GM18499 (cell line): ENCODE data around the gene CRABP1.

ENCODE experiments used
- ATAC-seq: cut with Tn5 transposase; IDR thresholded peaks from one replicate; pipeline ENCODE4 v1.9.1; 2021; ENCODE audit warnings: moderate number of reproducible peaks; ENCODE audit not compliant: insufficient read depth, unreplicated experiment

The CRABP1 gene

DNA sequence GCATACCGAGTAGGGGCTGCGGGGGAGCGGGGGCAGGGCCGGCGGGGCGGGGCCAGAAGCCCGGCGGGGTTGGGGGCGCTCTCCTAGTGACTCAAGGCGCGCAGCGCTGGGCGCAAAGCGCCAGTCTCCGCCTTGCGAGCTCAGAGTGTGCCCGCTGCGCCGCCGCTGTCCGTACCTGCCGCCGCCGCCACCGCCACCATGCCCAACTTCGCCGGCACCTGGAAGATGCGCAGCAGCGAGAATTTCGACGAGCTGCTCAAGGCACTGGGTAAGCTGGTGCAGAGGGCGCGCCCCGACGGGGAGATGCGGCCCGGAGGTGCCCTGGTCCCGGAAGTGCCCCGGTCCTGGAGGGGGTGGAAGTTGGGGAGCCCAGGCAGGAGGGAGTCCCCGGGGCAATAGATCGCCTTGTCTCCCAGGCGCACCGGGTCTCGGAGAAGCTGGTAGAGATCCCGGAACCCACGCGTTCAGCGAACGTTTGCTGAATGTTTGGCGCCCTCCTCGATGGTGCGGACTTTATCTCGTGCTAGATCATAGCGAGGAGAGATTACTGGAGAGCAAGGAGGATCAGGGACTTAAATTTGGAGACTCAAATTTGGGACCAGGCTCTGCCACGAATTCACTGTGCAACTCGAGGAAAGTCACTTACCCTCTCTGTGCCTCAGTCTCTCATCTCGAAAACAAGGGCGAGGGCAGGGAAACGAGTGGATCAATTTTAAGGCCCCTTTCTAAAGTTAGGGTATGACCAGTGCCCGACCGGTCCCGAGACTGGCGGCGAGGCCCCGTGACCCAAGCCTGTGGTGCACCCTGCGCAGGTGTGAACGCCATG lies at the start of gene CRABP1:
Gene CRABP1 (plus strand): TSS at position 123 of the 826 bp plus-strand sequence. CDS start 76 bp downstream, at position 199.
- ATAC-seq, result no peak

DNA sequence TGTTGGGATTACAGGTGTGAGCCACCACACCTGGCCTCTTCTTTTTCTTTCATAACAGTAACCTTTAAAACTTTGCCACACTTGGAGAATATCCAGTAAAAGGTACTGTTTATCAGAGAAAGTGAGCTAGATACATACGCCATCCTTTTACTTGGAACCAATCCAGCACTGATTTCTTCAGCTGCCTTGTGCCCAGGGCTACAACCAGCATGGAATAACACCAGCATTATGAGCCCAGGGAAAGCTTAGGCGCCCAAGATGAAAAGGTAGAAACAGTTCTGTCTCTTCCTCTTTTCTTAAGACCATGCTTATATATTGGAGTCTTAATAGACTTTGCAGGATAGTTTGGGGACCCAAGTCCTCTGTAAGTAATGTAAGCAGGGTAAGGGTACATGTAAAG lies 49.1 kb upstream of the CRABP1 start:
- ATAC-seq, result no peak

DNA sequence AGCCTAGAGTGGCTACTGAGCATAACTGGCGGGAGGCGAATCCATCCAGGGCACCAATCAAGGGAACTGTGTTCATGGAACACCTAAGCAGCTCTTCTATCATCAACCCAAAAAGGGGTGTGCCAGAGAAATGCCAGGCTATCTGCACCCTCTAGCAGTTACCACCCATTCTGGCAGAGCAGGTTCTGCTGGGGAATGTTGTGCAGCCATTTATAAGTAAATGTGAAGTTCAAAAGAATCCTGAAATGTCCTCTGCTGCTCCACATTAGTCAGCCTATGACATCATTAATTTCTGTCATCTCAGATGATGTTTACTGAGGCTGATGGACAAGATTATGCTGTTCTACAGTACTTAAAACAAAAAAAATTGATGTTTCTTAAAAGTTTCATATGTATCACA lies 48.5 kb upstream of the CRABP1 start:
- ATAC-seq, result no peak

DNA sequence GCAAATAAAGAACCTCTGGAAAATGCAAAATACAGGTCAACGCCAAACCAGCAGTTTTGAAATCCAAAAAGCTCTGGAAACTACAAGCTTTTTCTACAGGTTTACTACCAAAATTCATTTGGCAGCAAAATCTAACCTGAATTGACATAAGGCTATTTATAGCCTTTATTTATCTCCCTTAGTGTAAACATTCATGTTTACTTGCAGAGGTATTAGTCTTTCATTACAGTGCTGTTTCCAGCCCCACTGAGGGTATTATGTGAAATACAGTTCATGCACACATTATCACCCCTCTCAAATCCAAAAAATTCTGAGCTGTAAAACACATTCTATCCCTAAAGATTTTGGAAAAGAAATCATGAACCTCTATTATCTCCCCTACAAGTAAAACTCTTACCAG lies 47.9 kb upstream of the CRABP1 start:
- ATAC-seq, result no peak

DNA sequence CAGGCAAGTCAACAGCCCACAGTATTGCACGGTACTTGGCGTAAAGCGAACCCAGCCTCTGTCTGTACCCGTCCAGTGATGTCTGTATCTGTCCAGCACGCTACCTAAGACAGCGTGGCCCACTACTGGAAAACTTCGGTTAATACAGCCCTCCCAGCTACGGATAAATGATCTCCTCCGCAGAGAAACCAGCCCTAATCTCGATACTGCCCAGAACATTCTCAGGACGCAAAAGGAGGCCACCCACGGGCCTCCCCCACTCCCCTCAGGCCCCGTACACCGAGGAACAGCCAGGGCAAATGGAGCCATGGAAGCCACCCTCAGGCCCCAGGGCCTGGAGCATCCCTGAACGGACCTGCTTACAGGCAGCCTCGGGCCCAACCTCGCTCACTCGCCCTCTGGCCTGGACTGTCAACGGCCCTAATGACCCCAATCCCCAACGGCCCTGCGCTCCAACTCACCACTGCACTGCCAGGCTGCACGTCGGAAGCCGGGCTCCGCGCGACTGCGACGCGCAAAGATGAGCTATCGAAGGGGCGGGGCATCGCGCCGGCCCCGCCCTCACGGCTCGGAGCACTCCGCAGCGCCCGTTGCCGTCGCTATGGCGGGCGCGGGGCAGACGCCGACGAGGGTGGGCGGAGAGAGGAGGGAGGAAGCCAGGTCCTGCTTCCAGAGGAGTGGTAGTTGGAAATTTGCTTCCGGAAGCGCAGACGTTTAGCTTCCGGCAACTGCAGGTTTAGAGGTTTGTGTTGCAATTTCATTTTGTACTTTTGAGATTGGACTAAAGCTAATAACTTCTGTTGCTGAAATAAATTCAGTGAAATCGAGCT lies 40.8 kb upstream of the CRABP1 start, which contains the start of gene SKIC8:
Gene SKIC8 (minus strand): TSS at position 509 of the 830 bp plus-strand sequence. CDS start 3,923 bp downstream, outside the sequence.
- ATAC-seq, result no peak

DNA sequence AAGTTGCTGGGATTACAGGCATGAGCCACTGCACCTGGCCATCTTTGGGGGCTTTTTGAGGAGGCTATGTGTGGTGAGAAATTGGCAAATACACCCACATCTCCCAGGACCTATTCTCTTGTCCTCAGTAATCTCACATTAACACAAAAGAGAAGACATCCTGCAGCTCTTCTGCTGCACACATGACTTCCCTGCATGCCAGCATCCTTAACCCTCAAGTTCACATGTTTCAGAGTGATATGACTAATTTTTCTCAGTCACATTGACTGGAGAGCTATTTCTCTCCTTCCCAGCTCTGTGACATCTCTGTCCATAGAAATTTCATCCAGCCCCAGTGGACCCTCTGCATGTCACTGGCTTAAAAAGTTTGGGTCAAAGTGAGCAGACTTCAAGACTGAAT lies 38.8 kb upstream of the CRABP1 start:
- no peak for ATAC-seq

DNA sequence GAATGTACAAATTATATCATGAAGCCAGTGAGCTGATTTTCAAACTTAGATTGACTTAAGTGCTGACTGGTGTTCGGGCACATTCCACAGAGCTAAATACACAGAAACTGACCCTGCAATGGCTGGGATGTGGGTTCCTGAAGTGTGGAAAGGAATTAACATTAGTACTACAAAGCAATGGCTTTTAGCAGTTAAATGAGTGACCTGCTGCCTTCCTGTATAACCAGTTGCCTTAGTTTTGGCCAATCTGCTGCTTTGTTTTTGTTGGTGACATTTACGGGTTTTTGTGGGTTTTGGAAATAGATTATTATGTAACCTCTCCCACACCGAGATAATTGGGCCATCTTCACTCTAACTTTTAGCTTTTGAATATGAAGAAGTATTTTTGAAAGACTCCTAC lies 38.3 kb upstream of the CRABP1 start:
- ATAC-seq, result no peak

DNA sequence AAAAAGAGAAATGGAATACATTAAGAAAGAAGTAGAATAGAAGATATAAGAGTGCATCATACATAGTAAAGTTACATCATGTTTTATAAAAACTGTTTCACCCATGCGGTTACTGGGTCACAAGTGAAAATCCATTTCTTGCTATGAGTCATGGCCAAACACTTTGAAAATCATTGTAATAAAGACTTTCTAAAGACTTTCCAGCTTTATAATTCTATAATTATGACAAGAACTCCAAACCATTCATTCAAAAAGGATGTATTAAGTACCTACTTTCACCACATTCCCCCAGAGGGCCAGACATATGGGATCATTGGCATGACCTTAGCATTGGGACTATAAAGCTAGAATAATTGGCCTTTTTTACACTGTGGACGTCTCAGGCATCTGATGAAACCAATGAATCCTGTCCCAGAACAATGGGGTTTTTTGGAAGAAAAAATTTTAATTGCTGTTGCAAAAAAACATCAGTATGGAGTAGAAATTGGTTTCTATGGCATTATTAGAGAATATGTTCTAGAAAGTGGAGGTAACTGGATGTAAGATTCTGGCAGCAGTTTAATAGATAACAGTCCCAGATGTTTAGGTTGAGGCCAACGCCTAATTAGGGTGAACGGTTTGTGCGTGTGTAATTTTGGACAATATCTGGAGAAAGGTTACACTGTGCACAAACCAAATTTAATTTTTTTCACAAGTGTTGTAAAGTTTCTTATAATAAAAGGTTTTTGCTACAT lies 37.4 kb upstream of the CRABP1 start:
- no peak for ATAC-seq

DNA sequence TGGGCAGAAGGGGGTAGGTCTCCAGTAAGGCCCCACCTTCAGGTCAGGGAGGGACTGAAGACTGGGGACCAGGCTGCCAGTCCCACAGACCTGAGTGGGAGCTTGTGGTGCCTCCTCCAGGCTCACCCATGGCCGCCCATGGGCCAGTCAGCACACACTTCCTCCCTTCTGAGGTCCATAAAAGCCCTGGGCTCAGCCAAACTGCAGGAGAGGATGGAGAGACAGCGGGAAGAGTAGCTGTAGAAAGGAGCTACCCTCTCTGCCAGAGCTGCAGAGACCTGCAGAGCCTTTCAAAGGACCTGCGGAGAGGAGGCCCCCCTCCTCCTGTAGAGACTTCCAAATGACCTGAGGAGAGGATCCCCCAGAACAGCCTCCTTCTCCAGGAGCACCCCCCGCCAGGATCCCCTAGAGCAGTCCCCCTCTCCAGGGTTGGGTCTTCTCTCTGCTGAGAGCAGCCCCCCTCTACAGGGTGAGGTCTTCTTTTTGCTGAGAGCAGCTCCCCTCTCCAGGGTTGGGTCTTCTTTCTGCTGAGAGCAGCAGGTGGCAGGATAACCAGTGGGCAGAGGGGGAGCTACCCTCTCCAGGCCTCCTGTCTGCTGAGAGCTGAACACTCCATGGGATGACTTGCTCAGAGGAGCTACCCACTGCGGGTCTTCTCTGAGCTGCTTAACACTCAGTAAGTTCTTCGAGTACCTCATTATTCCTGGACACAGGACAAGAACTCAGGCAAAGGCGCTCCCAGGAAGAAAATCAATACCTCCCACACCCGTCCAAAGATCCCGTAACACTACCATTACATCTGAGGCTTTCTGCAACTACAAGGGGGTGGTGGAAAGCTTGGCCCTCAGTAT lies 35.7 kb upstream of the CRABP1 start:
- no peak for ATAC-seq

DNA sequence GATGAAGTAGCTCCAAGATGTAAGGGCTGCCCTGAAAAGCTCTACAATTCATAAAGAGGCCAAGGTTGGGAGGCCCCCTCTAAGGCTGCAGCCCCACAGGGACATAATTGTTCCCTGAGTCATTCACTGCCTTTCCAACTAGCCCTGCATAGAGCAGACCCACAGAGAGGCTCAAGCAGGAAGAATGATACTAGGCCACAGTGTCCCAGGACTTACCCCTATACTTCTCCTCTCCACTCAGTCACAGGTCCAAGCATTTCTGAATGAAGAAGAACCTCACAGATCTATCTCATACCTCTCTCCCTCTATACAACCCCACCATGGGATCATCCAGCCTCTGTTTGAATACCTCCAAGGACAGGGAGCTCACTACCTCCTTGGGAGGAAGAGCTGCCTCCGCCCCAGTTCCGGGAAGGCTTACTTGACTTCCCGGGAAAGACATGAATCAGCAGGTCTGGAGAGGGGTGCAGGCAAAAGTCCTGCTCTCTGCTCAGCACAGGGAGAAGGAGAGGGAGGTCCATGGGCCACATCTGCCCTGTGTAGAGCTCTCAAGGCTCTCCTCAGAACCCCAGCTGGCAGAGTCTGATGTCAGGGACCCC lies 33.9 kb upstream of the CRABP1 start:
- no peak for ATAC-seq

DNA sequence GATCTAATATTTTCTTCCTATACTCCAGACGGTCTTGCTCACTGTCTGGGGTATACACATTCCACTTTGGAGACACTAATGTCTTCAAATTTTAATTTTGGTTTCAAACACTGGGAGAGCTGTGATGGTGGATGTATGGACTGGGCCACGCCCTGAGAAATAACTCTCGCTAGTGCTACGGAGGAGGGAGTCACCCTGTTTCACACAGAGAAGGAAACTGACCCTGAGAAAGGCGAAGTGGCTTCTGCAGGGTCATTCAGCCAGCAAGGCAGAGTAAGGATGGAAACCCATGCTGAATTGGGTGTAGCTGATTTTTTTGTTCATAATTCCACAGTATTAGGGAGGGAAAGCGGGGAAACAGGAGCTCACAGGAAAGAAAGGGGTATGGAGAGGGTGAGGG lies 32.2 kb upstream of the CRABP1 start:
- no peak for ATAC-seq

DNA sequence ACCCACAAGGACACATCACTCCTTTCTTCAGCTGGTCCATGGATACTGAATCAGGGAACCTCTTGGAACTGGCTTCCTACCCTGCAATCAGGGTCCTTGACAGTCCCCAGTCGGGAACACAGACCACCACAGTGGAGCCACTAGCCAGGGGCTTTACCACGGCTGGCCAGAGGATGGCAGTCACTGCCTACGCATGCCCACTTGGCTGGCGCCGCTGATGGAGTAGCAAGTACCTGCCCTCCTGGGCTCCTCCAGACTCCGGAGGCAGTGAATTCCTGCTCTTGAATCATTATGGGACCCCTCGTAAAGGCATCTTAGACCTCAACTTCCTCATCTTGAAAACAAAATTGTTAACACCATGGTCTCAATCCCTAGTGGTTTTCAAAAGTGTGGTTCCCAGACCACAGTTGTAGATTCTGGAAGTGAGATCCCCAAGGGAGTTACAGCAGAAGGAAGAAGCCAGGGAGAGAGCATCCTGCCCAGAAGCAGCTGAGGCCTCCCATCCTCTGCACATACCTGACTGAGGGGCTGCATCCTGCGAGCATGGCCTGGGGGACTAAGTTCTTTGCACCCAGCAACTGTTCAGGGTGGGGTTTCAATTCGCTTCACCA lies 31.6 kb upstream of the CRABP1 start:
- no peak for ATAC-seq

DNA sequence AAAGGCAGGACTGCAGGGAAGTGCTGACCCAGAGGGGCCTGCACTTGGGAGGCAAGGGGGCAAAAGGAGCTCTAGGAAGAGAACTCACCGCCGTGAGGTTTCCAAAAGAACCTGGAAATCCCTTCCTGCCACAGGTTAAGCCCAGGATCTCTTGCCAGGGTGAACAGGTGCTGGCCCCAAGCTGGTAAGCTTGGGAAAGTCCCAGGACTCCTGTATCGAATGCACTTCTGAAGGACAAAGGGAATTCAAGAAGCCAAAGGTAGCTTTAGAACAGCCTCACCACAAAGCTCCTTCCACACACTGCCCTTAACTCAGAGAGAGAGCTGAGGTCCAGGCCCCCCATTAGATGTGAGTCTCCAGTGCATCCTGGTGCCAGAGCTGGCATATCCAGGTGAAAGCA lies 28.9 kb upstream of the CRABP1 start:
- no peak for ATAC-seq

DNA sequence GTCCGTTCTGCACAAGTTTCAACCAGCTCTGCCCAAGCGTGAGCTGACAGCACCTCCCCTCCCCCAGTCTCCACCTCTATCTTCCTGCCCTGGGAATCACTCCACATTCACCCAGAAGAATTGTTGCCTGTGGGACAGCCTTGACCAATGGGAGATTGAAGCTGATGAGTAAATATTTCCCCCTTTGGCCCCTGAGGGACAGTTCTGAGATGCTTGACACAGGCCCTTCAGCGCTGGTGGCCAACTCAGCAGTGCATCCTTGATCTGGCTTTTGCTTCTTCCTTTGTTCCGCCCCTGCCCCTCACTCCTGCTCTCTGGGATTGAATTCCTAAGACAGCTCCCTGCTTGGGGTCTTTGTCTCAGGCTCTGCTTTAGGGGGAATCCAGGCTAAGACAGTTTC lies 27.6 kb upstream of the CRABP1 start:
- no peak for ATAC-seq

DNA sequence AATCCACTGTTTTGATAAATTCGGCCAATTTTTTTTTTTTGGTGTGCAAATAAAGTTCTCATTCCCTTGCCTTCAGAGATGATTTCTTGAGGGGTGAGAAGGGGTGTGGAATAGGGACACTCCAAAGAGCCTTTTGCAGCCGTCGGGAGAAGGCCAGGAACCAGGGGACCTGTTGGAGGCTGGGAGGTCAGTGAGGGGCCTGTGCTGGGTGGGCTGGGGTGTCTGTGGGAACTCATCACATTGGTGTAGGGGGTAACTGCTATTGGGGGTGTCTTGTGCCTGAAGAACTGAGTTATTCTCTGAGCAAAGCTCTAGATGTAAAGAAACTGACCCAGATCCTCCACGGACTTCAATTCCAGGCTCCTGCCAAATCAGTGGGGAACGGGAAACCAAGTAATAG lies 27.2 kb upstream of the CRABP1 start:
- ATAC-seq, result no peak

DNA sequence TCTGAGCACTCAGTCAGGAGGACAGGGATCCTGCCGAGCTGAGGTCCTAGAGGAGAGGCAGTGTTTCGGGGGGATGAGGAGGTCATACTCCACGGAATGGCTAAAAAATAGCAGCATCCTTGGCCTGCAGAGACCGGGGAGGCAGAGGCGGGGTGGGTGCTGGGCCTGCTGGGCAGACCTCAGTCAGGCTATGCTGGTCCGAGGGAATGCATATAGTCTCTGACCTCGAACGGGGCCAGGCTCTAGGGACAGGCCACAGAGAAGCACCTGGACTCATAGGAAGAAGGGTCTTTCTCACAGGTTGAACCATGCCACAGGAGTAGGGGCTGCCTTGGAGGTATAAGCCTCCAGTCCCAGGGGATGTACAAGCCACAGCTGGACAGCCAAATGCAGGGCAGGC lies 26.8 kb upstream of the CRABP1 start:
- ATAC-seq, result no peak

DNA sequence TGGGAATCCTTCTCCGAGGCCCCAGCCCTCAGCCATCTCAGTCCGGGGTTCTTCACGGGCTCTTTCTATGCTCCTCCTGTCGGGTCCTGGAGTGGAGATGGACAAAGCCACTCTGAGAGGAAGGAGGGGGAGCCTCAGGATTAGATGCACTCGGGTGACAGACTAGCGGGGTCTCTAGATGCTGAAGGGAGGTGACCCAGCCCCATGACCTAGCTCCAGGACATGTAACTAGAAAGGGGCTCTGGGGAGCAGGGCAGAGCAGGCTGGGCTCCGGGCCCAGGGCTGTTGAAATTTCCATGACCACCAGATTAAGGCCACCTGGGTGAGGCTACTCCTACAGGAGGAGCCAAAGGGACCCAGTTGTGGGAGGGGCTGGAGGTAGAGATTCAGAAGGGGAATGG lies 26.0 kb upstream of the CRABP1 start:
- no peak for ATAC-seq

DNA sequence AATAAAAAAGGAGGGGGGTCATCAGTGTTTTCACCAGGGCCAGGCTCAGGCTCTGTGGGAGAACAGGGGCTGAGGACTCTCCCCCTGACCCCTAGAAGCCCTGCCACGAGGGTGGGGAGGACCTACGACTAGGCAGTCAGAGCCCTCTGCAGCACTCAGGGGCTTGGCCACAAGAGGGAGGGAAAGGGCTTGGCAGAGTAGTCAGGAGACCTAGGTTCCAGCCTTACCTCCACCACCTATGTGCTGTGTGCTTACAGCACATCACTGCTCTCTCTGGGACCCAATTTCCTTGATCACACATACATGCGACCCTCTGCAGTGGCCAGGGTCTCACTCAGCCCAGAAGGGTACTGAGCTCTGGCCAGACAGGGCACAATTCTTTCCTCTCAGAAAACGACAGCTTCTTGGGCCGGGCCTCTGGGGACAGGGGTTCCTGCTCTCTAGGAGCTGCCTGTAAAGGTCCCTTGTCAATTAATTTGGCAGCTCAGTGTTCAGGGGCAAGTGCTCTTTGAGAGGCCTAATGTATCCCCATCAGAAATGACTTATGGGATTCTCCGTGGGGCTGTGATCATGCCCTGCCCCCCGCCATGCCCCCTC lies 24.4 kb upstream of the CRABP1 start:
- no peak for ATAC-seq
